Measurements from ENCODE around the gene MSRB1. TPM values are rescaled to one million over a fixed set of nuclear protein-coding genes. Genes with fewer than 3 reads are reported as not detected.

MSRB1 gene
- total and polyA plus RNA-seq, 9 of the 15 experiments (the other 6 are each of a cell fraction or from before 2014, with no cell fraction given), result 5.4 to 33.7 (median 25.7) TPM

DNA sequence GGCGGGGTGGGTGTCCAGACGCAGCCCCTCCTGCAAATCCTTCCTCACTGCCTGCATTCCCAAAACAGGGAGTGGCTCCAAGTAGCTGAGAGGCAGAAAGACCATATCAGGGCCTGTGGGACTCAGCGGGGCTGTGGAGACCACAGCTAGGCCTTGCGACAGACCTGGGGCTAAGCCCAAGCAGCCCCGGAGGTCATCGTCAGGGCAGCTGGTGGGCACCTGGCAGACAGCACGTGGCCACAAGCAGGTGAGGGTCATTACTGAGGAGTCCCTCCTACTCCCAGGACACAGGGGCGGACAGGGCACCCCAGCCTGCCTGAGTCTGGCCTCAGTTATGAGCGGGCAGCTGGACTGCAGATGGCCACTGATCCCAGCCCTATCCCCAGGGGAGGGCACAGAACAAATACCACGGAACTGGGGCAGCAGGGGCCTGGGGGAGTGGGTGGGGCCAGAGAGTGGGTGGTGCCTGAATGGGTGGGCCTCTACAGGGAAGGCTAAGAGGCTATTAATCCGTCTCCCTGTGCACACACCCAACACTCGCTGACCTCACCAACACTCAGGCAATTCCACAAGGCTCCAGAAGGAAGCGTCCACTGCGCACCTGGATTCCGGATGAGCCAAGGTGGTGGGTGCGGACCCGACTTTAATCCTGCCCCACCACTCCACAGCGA lies 33.3 kb downstream of the MSRB1 start:
- TF ChIP-seq, protein P1, sequence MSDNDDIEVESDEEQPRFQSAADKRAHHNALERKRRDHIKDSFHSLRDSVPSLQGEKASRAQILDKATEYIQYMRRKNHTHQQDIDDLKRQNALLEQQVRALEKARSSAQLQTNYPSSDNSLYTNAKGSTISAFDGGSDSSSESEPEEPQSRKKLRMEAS (CRISPR knock-in tag; IDR thresholded peaks at IDR 0.05), result 0 out of 2 replicates have a peak, but pooled peaks have one; percentile 34
- 0 out of 2 replicates have a peak, but pooled peaks have one; percentile 24 for TF ChIP-seq ZNF143 (CRISPR knock-in tag; IDR thresholded peaks at IDR 0.05)
- no peak for TF ChIP-seq PRPF4 (IDR thresholded peaks at IDR 0.05; ENCODE audit: insufficient read depth, low read depth, low read length, poor library complexity, severe bottlenecking)
- no peak for TF ChIP-seq SAFB (IDR thresholded peaks at IDR 0.05; ENCODE audit: borderline replicate concordance, low read depth, low read length)
- TF ChIP-seq, protein P2, sequence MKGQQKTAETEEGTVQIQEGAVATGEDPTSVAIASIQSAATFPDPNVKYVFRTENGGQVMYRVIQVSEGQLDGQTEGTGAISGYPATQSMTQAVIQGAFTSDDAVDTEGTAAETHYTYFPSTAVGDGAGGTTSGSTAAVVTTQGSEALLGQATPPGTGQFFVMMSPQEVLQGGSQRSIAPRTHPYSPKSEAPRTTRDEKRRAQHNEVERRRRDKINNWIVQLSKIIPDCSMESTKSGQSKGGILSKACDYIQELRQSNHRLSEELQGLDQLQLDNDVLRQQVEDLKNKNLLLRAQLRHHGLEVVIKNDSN (CRISPR knock-in tag; IDR thresholded peaks at IDR 0.05), result 0 out of 2 replicates have a peak, but pooled peaks have one; percentile 24
- H3K27ac ChIP-seq (ENCODE audit: extremely low read depth, low read depth, low read length), result no peak overlapping the region
- peak overlapping the region in 1 of 2 experiments; percentile 65; a peak in 2 of 4 replicates for H3K9ac ChIP-seq (ENCODE audit: insufficient read depth in 1 of 2, low read depth in 2 of 2, low read length in 2 of 2)
- H3K4me3 ChIP-seq, result no peak overlapping the region
- ChIA-PET POLR2A (no interaction called here), CTCF (ENCODE audit: low intra/inter-chr PET ratio) (no interaction called here)
- H3K4me2 ChIP-seq (ENCODE audit: insufficient read depth, low read length), result no peak overlapping the region
- 0 out of 2 replicates have a peak, but pooled peaks cover 1% of the 10 kb centered on the region for H4K20me1 ChIP-seq (replicated peaks; ENCODE audit: control insufficient read depth, insufficient read depth, low read length)
- DNase-seq (ENCODE audit: extremely low read depth in 1 of 4, low spot score in 3 of 4), result peak in 2 of 4 experiments; percentile 50 to 58
- WGBS (ENCODE audit: insufficient coverage, low coverage, missing lambda C conversion rate), result 33% methylated on average over 17 of the region's 18 CpGs
- no peak for FAIRE-seq
- no peaks in the 10 kb centered on the region for H3K9me1 ChIP-seq (ENCODE audit: control insufficient read depth, insufficient read depth, low read length)
- no TSS peak for BruUV-seq (replicated peaks)
- no peak overlapping the region for H2AFZ ChIP-seq (ENCODE audit: low read depth, low read length)
- intact Hi-C loops (cut with micrococcal nuclease), result no loop called here
- H3K9me3 ChIP-seq (replicated peaks; ENCODE audit: control insufficient read depth, insufficient read depth, low read depth, low read length), result no peaks in the 10 kb centered on the region
- no peaks in the 10 kb centered on the region for H3K36me3 ChIP-seq (ENCODE audit: control insufficient read depth, insufficient read depth, low read length)
- ATAC-seq, result peak; percentile 30
- peaks cover 19 to 65% of the 10 kb centered on the region in 2 experiments for H3K27me3 ChIP-seq (ENCODE audit: control insufficient read depth in 2 of 2, insufficient read depth in 2 of 2, low read length in 2 of 2)
- H3K4me1 ChIP-seq (replicated peaks in 1 of 2; ENCODE audit: control insufficient read depth in 2 of 2, insufficient read depth in 2 of 2, low read length in 2 of 2), result peaks cover 0 to 60% of the 10 kb centered on the region in 2 experiments; a peak in 2 of 5 replicates
- no peaks in the 10 kb centered on the region for H3K79me2 ChIP-seq (ENCODE audit: control insufficient read depth, insufficient read depth, low read length)
- in situ Hi-C loops (cut with MboI), result no loop called here
